ENCODE results near the gene SNAI3.
"Not testable (repeated sequence)": the region's sequence is repeated elsewhere in the genome, so short reads cannot be mapped to it uniquely, and the experiment has no call there.

DNA sequence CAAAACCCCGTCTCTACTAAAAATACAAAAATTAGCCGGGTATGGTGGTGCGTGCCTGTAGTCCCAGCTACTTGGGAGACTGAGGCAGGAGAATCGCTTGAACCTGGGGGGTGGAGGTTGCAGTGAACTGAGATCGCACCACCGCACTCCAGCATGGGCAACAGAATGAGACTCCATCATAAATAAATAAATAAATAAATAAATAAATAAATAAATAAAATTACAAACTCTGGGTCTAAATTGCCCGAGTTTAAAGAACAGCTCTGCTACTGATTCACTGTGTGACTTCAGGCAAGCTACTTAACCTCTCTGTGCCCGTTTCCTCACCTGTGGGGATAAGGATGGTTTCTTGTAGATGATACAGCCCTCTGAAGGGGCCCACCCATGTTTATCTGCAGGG, 16.8 kb downstream of the SNAI3 start:
- TF ChIP-seq, protein P1, sequence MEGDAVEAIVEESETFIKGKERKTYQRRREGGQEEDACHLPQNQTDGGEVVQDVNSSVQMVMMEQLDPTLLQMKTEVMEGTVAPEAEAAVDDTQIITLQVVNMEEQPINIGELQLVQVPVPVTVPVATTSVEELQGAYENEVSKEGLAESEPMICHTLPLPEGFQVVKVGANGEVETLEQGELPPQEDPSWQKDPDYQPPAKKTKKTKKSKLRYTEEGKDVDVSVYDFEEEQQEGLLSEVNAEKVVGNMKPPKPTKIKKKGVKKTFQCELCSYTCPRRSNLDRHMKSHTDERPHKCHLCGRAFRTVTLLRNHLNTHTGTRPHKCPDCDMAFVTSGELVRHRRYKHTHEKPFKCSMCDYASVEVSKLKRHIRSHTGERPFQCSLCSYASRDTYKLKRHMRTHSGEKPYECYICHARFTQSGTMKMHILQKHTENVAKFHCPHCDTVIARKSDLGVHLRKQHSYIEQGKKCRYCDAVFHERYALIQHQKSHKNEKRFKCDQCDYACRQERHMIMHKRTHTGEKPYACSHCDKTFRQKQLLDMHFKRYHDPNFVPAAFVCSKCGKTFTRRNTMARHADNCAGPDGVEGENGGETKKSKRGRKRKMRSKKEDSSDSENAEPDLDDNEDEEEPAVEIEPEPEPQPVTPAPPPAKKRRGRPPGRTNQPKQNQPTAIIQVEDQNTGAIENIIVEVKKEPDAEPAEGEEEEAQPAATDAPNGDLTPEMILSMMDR (IDR thresholded peaks at IDR 0.05): not testable (repeated sequence)
- TF ChIP-seq SIN3A (IDR thresholded peaks at IDR 0.05; ENCODE audit: borderline replicate concordance, insufficient read depth, low read depth, low read length); POLR2AphosphoS5 (IDR thresholded peaks at IDR 0.05; ENCODE audit: low read depth, low read length); TCF7L2 (IDR thresholded peaks at IDR 0.05; ENCODE audit: low read depth, low read length): not testable (repeated sequence)
- TF ChIP-seq, protein P2, sequence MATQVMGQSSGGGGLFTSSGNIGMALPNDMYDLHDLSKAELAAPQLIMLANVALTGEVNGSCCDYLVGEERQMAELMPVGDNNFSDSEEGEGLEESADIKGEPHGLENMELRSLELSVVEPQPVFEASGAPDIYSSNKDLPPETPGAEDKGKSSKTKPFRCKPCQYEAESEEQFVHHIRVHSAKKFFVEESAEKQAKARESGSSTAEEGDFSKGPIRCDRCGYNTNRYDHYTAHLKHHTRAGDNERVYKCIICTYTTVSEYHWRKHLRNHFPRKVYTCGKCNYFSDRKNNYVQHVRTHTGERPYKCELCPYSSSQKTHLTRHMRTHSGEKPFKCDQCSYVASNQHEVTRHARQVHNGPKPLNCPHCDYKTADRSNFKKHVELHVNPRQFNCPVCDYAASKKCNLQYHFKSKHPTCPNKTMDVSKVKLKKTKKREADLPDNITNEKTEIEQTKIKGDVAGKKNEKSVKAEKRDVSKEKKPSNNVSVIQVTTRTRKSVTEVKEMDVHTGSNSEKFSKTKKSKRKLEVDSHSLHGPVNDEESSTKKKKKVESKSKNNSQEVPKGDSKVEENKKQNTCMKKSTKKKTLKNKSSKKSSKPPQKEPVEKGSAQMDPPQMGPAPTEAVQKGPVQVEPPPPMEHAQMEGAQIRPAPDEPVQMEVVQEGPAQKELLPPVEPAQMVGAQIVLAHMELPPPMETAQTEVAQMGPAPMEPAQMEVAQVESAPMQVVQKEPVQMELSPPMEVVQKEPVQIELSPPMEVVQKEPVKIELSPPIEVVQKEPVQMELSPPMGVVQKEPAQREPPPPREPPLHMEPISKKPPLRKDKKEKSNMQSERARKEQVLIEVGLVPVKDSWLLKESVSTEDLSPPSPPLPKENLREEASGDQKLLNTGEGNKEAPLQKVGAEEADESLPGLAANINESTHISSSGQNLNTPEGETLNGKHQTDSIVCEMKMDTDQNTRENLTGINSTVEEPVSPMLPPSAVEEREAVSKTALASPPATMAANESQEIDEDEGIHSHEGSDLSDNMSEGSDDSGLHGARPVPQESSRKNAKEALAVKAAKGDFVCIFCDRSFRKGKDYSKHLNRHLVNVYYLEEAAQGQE (IDR thresholded peaks at IDR 0.05; ENCODE audit: insufficient read depth in 1 of 2, low read depth in 2 of 2, low read length in 1 of 2): not testable (repeated sequence)
